KBM-7 (cell line): Measurements from ENCODE around the gene C1D.

Experiments
- DNase-seq: peaks from one replicate; pipeline ENCODE4 v3.0.0-alpha.2; 2015
- in situ Hi-C: fragments of 300-500 bp; cut with MboI; formaldehyde crosslinking; loops from 2 replicates; pipeline ENCODE4 v1.14.3; 2020; ENCODE audit warnings: low sequenced_read_pairs, low pct_unique_long_range_greater_than_20kb, mixed read lengths

C1D gene

DNA sequence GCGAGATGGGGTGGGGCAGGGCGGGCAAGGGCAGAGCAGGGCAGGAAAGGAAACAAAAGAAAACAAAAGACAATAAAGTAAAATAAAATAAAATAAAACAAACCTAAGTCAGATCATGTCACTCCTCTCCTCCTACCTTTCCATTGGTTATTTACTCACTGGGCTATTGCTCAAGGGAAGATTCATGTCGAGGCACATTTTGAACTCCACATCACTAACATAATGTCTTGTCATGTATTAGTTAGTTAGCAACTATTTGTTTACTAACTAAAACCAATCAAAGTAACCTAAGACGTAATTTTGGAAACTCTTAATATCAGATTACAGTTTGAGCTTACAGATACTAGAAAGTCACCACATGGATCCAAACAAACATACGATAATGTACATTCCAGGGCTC, 2.2 kb downstream of the C1D start:
- in situ Hi-C loops = no loop called here
- DNase-seq = no peak

DNA sequence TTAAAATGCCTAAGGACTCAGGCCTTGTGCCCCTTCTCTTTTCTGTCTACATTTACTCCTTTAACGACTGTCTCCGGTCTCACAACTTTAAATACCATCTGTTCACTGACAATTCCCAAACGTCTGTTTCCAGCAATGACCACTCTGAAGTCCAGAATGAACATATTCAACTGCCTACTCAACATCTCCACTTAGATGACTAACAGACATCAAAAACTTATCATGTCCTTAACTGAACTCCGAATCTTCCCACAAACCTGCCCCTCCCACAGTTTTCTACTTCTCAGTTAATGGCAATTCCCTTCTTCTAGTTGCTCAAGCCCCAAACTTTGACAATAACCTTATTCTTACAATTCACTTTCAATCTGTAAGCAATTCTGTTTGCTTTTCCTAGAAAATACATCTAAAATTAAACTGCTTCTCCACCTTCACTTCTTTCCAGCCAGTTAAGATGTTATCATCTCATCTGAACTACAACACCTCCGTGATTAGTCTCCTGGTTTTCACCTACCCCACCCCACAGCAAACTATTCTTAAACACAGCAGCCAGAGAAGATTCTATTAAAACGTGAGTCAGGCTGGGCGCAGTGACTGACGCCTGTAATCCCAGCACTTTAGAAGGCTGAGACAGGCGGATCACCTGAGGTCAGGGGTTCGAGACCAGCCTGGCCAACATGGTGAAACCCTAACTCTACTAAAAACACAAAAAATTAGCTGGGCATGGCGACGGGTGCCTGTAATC, 2.8 kb downstream of the C1D start:
- in situ Hi-C loops = no loop called here
- no peak for DNase-seq

DNA sequence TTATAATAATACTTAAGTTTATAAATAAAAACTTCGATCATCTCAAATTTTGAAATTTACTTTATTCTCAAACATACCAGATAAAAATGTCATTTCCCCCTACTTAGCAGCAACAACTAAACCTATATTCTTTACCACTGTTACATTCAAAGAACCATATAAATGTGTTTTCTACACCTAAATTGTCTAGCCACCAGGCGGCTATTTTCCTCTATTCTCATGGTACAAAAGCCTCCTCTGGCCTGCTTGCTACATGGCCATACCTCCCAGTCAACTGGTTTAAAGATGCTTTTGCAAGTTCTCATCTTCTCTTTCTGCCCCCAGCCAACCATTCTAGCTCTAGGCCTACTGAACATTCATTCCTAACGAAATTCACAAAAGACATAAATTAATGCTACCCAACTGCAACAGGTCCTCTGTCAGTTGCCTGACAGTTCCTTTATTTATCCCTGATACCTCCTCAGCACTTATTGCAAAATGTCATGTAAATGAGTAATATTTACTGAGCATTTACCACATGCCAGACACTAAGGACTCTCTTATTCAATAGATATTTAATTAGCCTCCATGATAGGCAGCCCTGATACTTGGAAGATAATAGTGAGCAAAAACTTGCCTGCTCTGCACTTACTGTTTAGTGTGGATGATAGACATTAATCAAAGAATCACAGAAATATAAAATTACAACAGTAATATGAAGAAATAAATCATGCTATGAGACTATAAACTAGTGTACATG, 5.0 kb downstream of the C1D start:
- in situ Hi-C loops = no loop called here
- no peak for DNase-seq

DNA sequence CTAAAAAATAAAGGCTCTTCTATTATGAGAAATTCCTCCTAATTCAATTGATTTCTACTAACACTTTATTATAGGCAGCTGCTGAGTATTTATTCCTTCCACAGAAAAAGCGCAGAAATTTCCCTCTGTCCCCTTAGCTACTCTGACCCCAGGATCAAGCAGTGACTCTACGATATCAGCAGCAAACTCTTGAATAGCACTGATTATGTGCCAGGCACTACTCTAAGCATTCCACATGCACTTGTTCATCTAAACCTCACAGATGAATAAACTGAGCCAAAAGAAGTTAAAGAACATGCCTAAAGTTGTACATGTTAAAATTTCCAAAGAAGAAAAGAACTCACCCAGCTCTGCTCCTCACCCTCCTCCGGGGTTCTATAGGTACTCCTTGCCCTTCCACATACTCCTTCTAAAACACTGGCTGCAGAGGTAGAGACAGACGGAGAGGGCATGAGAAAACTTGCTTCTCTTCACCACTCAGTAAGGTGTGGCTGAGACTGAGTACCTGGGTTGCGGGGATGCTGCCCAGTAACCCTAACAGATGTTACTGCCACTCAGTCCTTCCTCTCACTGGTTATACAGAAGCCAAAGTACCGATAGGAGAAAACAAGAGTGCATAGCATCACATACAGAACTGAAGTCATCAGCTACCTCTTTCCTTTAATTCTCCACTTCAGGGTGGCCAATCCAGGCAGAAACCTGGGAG, 9.9 kb downstream of the C1D start:
- DNase-seq = no peak
- in situ Hi-C loops = no loop called here

DNA sequence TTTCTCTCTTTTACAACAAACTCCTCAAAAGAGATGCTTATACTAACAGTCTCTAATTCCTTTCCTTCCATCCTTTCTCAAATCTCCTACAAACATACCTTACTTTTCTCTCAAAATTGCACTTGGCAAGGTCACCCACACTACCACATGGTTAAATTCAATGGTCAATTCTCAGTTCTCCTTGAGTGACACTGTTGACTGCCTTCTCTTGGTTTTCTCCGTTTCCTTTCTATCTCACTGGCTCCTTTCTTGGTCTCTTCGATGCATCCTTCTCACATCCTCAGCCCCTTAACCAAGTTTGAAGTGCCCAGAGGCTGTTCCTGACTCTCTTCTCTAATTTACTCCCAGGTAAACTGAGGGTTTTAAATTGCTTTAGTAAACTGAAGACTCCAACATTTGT, 12.5 kb downstream of the C1D start:
- in situ Hi-C loops = no loop called here
- no peak for DNase-seq

DNA sequence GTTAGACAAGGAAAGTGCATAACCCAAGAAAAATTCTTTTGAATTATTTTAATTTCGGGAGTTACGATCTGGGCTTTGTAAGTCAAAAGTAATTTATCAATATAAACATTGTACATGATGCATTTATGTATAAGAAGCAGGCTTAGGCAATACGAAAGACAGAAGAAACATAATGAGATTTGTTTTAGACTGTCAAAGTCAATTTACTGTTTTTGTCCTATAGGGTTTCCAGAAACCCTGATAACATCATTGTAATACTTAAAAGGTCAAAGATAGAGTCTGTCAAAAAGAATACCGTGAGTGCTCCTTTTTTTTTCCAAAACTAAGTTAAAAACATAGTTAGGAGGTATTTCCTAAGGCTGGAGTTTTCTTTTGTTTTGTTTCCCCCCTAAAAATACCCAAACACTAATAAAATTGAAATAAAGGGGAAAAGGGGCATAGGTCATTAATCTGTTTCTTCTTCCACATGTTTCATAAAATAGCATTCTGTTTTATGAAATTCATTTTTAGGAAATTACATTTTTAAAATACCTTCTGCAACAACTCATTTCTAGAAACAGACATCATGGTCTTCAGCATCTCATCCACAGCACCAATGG, 16.1 kb downstream of the C1D start:
- in situ Hi-C loops = no loop called here
- DNase-seq = no peak

DNA sequence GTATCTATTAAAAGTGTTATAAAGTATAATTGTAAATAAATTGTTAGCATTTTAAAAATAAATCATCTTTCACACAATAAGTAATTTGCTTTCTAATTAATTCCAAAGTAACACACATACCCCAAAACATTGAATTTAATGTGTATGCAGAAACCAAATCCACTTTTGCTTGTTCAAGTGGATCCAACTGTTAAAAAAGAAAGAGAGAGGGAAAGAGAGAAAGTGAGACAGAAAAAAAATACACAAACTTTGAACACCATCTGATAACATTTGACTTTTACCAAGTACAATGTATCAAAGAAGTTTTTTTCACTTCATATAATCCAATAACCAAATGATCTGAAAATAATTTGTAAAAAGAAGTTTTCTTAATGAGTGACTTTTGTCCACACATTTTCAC, 16.6 kb downstream of the C1D start:
- in situ Hi-C loops = no loop called here
- no peak for DNase-seq

DNA sequence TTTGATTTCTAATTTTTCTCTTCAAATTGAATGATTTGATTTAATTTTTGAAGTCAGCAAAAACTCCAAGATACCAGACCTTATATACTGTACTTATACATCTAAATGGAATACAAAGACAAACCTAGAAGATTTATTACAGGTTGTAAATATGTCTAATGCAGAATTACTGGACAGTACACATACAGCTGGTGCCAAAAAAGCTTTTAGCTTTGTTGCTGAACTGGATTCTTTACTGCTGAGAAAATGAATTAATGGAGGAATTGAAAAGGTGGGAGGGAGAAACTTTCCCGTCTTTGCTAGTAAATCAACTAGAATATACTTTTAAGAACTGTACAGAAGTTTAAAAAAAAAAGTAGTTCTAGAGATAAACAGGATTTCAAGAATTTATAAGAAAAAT, 17.5 kb downstream of the C1D start:
- no peak for DNase-seq
- in situ Hi-C loops = no loop called here

DNA sequence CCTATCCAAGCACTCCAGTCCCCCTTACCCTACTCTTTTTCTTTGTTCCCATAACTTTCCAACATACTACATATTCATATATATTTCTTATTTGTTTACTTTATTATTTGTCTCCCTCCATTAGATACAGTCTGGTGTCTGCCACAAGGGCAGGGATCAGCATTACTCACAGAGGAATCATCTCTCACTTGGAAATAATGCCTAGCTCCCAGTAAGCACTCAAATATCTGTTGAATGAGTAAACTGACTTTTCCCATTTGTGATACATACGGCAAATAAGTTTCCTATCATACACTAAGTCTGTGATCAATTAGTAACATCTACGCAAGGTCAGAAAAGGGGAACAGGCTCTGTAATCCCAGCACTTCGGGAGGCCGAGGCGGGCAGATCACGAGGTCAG, 18.7 kb downstream of the C1D start:
- DNase-seq = no peak
- in situ Hi-C loops = no loop called here

DNA sequence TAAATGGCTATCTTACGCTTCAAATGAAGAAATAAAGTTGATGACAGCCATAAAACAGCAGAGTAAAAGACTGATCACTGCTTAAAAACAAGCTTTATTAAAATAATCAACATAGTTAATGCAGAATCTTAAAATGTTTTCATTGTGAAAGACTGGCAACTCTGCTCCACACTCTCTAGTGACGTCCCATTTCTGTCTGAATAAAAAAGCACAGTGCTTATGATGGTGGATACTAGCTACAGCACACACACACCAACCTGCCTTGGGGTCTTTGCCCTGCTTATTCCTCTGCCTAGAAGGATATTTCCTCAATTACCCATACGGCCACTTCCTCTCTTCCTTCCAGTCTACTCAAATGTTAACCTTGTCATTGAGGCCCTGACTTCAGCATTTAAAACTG, 19.1 kb downstream of the C1D start:
- DNase-seq = no peak
- in situ Hi-C loops = no loop called here

DNA sequence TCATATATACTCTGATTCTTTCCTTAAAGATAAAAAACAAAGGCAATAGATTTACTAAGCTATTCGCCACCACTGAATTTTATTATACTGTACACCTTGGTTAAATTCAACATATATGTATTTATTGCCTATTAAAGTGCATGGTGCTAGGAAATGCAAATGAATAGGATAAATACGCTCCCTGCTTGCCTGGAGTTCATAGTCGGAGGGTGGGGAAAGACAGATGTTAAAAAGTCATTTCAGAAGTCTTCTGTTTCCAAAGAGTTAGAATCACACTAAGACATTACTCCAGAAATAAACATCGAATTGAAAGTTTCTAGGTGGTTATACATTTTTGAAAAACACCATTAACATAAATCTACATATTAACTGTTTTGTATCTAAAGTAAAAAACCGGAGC, 19.8 kb downstream of the C1D start:
- in situ Hi-C loops = no loop called here

DNA sequence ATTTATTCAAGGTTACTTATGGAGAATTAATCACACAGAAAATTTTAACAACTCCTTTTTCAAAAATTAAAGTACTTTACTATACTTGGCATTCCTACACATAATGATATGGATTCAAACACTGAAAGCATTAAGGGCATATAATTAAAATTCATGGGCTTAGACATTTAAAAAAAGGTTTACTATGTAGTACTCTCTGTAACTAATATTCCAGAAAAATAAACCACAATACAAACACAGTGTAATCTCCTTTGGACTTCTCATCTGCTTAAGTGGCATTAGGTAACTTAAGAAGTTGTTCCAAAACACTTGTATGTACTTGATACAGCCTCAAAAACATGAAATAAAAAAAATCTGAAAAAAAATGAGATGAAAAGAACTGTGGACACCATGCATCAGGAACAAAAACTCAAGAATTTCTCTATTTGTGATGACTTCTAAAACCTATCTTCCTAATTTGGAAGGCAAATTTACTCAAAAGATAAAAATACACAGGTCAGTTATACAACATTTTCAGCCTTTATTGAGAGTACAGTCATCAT, 21.0 kb downstream of the C1D start:
- DNase-seq = no peak
- in situ Hi-C loops = no loop called here

More for the DNA sequence above, 19.8 kb downstream of the C1D start:
- DNase-seq = no peak

DNA sequence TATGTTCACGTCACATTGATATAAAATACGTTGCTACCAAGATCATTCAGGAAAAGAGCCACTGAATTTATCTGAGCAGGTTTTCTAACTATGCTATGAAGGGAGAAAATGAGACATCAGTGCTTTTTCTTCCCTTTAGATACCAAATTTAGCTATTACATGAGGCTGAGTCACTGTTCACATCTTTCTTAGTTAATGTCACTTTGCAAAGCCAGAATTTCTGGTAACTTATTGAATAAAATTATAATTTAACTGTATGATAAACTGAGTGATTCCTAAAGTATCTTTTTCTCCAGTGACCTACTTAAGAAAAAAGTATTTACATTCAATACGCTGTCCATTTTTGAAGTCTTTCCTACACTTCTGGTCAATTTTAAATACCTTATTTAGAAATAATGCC, 22.7 kb downstream of the C1D start:
- no peak for DNase-seq
- in situ Hi-C loops = no loop called here

DNA sequence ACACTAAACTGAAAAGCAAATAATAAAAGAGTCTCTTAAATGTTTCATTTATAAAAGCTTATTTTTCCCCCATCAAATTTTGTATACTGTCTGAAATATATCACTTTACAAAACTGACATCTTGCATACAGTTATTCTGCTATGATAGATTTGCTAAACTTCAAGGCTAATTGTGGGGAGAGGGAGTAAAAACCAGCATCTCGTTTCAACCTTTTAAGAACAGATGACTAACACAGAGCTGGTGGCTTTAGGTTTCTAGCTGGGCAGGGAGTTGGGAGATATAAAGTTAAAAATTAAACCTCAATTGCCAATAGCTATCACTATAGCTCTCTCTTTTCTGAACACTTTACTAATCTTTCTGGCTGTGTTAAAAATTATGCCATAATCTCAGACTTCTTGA, 23.5 kb downstream of the C1D start:
- DNase-seq = no peak
- in situ Hi-C loops = no loop called here

DNA sequence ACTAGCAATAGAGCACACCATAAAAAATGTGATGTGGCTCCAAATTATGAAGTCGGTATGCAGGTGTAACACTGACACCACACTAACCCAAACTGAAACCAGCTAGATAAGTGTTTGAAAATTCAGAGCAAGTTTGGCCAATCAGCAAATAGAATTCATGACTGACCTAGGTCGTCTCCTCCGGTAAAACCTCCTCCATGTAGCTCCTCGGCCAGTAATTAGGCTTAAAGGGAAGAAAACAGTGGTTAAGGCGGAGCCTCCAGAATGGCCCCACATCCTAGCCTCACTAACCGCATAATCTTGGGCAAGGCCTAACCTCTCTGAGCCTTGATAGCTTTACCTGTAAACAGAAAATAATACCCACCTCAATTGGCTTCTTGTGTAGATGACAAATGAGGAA, 30.1 kb downstream of the C1D start:
- in situ Hi-C loops = no loop called here
- no peak for DNase-seq

DNA sequence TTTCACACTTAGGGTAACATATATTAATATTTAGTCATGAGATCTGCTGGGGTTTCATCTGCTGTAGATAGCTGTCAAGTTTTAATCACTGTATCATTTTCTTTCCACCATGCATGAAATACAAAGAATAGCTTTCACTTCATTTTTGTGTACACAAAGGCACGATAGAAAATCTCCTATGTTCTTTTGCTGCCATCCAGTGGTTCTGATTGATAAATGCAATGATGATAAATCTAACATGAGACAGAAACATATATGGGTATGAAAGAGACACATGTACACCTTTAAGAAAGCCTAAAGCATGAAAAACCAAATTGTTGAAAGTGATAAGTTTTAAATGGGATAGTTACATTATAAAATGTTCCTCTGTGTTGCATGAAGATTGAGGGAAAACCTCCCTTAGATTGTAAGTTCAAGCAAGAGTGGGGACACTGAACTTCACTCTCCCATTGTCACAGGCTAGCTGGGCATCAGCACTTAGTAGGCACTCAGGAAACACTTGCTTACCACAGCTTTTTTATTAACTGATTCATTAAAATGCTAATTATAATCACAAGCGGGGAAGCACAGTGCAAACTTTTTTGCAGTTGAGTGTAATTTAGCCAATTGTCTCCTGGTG, 31.2 kb downstream of the C1D start:
- in situ Hi-C loops = no loop called here
- DNase-seq = peak; percentile 54

DNA sequence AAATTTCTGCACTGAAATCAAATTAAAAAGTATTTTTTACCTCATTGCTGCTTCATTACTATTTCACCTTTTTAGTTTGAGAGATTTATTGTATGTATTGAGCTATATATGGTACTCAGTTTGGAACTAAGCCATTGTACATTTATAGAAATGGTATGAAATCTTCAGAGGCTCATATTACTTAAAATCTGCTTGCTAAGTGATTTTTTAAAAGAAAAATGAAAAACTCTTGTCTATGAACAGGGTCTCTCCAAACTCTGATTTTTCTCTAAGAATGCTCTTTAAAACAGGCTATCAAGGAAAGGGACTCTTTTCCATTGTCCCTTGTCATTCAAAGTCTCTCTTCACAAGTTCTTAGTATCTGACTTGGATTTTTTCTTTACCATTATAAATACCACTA, 31.8 kb downstream of the C1D start:
- in situ Hi-C loops = no loop called here
- DNase-seq = no peak

DNA sequence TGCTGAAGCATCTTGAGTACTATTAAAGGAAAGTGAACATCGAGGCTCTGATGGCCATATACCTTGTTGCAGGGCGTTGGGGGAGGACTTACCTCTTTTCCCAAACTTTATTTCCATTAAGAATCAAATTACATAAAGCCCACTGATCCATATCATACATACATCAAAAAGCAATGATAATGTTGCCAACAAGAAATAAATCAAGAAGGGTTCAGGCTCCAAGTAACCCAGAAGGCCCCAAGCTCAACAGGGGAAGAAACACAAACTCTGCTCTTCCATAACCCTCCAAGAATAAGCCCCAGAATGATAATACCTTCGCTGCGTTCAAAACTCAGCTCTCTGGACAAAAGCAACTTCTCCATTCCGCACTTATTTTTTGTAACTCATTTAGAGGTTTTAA, 32.3 kb downstream of the C1D start:
- no peak for DNase-seq
- in situ Hi-C loops = no loop called here

DNA sequence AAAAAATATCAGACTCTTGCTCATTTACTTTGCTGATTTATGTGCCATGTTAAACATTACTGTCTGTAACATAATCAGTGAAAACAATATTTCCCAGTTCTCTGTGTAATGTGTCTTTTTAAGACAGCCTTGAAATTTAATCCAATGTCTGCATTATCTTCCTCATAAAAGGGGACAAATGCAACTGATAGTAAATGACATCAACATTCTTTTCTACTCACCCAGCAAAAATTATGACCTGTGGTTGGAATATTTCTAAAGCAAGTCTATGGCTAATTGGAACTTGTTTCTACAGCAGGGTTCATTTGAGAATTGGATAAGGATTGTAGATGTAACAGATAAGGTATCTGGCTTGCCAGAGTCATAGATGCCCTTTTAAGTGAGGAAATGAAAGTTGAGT, 34.8 kb downstream of the C1D start:
- no peak for DNase-seq
- in situ Hi-C loops = no loop called here
